Activated CD4-positive, alpha-beta T cell treated with anti-CD3 and anti-CD28 coated beads, Interleukin-2, Interleukin-6, amounts not matched to agents 100 ng/mL and 50 ng/mL, durations not matched to agents 16 hours and 8 hours (primary cell): ENCODE measurements around the gene CCL15.

ENCODE experiments used
- DNase-seq: peaks from one replicate; pipeline ENCODE4 v3.0.0-alpha.2; 2020

Gene CCL15

DNA sequence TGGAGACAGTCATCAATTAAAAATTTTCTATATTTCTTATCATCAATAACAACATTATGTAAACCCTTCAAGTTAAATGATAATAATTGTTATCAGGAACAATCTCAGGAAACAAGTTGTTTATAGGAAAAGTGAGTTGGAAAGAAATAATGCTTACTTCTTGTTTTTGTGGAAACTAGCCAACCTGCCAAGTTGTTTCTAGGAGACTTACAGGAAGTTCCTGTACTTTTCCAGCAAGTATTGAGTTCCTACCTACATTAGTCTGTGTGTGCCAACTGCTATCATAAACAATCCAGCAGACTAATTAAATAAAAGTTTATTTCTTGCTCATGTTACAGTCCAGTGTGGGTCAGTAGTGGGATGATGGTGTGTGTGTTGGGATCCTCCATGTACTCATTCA is 13.2 kb downstream of the CCL15 start:
- DNase-seq, result no peak

GRCh38 chr17:35986643-35987042 is 14.7 kb downstream of the CCL15 start, which contains the start of gene CCL14:
TSS of gene CCL14 (minus strand) at chr17:35986729. CDS start at chr17:35986649, 80 bp downstream.
- no peak for DNase-seq

GRCh38 chr17:35984140-35984539 is 17.2 kb downstream of the CCL15 start:
- no peak for DNase-seq

DNA sequence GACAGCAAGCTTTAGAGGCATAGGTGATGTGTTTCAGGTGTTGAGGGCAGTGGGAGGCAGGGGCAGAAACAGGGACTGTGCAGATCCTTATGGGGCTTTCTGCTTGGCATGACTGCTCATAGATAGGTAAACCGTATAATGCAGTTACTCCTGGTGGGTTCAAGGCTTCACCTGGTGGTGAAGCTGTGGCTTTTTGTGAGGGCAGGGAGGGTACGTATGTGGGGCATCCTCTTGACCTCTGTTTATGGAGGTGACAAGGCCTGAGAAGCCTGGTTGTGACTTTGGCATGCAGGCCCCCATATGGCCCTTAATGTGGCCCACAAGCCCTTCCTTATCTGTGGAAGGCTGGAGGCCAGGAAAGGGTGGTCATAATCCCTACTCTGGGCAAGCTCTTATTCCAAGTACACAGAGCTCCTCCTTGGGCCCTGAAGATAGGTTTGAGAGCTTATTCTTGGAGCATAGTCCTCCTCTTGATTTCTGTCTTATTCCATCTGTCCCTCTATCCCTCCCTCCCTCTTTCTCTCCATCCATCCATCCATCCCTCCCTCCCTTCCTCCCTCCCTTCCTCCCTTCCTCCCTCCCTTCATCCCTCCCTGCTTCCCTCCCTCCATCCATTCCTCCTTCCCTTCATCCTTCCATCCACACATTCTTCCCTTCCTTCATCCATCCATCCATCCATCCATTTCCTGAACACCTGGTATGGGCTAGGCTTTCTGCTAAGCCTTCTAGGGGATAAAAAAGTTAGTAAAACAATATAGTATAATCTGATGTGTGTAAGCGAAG is 18.8 kb downstream of the CCL15 start:
- DNase-seq, result no peak

DNA sequence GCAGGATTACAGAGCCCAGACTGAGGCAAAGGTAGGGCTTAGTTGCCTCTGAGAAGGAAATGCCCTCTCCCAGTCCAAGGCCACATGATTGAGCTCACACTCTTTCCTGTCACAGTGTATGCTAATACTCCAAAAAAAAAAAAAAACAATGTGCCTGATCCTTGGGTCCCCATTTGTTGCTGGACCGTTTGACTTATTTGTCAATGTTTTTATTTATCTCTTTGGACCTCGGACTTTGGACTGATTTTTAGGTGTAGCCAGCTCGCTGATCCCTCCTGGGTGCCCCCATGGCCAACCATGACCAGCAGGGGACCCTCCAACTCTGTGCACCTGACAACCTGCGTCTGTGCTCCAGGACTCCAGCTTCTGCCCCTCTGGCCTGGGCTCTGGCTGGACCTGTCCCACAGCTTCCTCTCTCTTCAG is 19.4 kb downstream of the CCL15 start:
- no peak for DNase-seq

GRCh38 chr17:35981246-35981645 is 20.1 kb downstream of the CCL15 start, which contains the start of gene CCL16:
TSS of gene CCL16 (minus strand) at chr17:35981497. CDS start at chr17:35981420, 77 bp downstream.
- DNase-seq, result no peak

DNA sequence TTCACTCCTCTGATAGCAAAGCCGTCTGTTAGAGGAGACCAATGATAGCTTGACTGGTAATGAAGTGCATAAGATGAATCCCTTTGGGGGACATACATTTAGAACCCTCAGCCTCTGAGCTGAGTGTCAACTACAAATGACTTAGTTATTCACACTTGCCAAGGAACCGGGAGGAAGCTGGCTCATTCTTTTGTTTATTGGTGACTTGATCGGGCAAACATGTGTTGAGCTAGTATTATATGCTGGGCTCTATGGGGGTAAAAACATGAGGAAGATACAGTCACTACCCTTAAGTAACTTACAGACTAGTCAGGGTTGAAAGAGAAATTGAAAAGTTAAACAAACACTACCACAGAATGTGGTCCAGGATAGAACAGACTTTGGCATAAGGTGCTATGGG is 23.0 kb downstream of the CCL15 start:
- DNase-seq, result no peak

DNA sequence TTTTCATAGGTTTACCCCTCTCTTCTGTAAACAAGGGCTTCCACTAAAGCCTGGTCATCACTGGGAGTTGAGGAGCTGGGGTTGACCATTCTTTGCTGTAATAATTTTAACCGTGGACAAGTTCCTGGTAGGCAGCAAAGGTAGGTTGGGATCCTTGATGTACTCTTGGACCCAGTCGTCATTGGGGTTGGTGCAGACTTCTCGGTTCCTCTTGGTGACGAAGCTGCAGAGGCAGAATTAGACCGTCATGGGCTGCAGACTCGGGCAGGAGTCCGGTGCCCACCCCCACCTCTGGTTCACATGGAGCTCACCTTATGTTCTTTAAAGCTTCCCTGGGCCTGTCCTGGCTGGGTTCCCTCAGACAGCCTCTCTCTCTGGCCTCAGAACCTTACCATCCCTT is 23.8 kb downstream of the CCL15 start:
- no peak for DNase-seq

DNA sequence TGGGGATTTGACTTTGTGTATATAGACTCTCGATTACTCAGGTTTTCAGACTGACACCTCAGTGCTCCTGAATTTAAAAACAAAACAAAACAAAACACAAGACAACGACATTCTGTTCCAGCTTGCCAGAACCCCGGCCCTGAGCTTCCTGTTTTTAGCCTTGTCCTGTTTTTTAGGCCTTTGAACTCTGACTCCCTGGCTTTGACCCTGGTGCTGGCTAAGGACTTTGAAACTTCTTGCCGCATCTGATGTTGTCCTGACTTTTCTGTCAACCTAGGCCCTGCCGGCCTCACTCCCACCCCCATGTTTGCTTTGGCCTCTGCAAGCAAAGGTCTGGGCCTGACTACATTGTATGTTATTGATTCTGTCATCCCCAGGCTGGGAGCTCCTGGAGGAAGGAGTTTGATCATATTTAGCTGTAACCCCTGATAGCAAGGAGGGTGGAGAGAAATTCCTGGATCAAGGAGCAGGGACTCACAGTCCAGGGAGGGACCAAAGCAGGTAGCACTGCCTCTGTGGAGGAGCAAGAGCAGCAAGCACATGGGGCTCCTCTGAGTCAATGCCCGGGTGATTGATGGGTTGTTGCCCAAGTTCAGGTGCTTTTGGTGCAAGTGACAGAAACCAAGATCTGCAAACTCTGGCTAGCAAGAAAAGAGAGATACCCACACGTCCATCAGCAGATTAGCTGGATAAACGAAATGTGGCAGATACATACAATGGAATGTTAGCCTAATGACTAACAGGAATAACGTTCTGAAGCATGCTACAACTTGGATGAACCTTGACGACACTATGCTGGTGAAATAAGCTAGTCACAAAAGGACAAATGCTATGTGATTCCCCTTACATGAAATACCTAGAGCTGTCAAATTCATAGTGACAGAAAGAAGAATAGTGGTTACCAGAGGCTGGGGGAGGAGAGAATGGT is 27.8 kb downstream of the CCL15 start:
- DNase-seq, result no peak

DNA sequence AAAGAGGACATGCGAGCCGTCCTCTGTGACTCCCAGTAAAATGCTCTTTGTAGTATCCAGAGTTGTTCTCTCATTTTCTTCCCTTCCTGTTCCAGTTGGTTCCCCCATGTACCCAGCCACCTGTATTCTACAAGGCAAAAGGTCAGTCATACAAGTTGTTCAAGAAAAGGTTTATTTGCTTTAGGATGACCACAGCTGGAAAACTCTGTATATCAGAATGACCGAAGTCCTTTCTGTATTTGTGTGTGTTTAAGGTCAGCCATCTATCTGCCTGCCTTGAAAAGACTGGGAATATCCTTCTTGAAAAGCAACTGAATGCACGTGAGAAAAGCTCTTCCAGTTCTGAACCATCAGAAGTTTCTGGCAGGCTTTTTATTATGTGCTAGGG is 28.4 kb downstream of the CCL15 start:
- no peak for DNase-seq

GRCh38 chr17:35972535-35972934 is 28.8 kb downstream of the CCL15 start:
- DNase-seq, result no peak

DNA sequence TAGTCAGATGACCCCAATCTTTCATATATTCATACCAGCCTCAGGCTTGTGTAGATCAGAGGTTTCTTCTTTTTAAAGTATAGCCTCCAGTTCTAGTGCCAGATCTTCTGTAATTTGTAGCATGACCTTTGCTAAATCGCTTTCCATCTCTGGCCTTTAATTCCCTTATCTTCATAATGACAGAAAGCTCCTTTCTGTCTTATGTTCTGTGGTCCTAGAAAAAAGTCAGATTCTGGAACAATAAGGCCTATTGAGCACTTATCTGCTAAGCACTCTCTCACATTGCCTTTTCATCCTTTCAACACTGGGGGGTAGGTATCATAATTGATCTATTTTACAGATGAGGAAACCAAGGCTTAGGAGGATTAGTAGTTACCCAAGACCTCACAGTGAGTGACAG is 29.3 kb downstream of the CCL15 start:
- no peak for DNase-seq

DNA sequence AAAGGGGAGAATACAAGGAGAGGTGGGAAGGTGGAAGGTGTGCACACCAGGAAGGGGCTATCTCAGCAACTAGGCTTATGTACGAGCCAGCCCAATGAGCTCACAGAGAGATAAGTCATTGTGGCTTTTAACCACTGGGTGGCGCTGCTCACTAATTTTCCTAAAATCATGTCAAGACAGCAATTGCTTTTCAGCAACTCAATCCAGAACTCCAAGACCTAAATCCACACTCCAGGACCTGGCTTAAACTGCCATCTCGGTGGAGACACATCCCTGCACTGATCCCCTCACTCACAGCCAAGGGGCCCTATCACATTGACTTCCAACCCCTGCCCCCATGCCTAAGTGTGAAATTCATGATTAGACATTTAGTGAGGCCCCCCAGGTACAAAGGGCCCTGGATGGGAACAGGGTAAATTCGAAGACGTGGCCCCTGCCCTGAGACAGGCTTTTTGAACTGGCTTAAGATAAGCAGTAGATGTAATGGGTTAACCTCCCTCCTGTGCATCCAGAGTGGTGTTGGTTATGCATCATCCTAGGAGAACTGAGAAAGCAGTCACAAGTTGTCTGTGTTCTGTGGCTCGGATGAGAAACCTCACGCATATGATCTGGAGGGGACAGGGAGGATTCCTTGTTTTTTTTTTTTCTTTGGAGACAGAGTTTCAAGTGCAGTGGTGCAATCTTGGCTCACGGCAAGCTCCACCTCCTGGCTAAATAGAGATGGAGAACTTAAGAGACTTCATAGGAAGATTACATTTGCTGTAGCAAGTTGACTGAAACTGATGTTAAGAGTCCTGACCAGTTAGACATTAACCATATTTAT is 31.6 kb downstream of the CCL15 start:
- peak; percentile 87 for DNase-seq

- DNase-seq, result no peak
These were observed 32.8 kb downstream of the CCL15 start for GRCh38 chr17:35968520-35969054.

DNA sequence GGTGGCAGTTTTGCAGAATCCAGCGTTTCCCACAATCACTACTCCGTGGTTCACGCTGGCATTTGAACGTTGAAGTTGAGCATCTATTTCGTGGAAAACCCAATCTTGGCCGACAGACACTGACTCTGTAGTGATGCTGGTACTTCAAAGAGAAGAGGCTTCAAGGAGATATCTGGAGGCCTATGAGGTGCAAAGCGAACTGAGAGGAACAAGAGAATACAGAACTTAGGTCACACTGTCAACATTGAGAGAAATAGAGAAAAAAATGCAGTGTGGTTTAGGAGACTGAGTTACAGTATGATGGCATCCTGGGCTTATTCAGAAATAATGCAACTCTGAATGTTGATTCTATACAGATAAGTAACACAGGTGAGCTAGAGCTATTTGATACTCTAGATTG is 36.1 kb downstream of the CCL15 start:
- DNase-seq, result peak; percentile 22

DNA sequence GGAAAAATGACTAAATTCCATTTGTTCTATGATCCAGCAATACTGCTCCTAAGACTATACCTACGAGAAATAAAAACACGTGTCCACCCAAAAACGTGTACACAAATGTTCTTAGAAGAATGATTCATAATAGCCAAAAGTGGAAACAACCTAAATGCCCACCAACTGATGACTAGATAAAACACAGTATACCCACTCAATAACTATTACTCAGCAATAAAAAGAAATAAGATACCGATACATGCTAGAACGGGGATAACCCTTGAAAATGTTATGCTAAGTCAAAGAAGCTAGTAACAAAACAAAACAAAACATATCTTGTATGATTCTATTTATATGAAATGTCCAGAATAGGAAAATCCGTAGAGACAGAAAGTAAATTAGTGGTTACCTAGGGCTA is 37.7 kb downstream of the CCL15 start:
- DNase-seq, result no peak

DNA sequence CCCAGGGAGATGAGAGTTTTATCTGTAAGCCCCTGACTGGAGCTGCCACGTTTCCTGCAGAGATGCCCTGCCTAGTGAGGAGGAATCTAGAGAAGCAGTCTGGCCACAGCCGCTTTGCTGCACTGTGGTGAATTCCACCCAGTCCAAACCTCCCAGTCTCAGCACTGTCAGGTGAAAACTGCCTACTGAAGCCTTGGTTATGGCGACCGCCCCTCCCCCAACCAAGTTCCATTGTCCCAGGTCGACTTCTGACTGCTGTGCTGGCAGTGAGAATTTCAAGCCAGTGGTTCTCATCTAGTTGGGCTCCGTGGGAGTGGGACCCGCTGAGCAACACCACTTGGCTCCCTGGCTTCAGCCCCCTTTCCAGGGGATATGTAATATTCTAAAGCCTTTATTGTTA is 47.6 kb downstream of the CCL15 start:
- DNase-seq, result no peak

- no peak for DNase-seq
These were observed 52.0 kb downstream of the CCL15 start for GRCh38 chr17:35949401-35949800.

GRCh38 chr17:35948092-35948491 is 53.3 kb downstream of the CCL15 start:
- no peak for DNase-seq
